SK-N-SH (cell line): Measurements from ENCODE around the gene ANKRD40. TPM values are rescaled to one million over a fixed set of nuclear protein-coding genes. Genes with fewer than 3 reads are reported as not detected.

ENCODE experiments used
- CTCF ChIA-PET: fragments of 300-600, 350-600 bp; formaldehyde crosslinking; extraction: SDS; loops from one replicate; lab custom pipeline; 2021; lab: Yijun Ruan, JAX
- POLR2A ChIA-PET: fragments of 350-600 bp; sonication (Branson Sonifier 250); formaldehyde crosslinking; extraction: SDS; loops from one replicate; lab custom pipeline; 2020; ENCODE audit warnings: antibody characterized with exemption, inconsistent platforms; lab: Yijun Ruan, JAX
- DNase-seq: peaks from one replicate; pipeline ENCODE4 v3.0.0; 2012
- H2AFZ ChIP-seq: fragments of 200-600 bp; sonication (generic); 2 replicates; pipeline ENCODE4 v1.8.1; 2016; ENCODE audit warnings: antibody characterized with exemption, mild to moderate bottlenecking, low read depth
- H3F3A ChIP-seq: fragments of 200-600 bp; sonication (generic); replicated peaks from 2 replicates; pipeline ENCODE3; 2016; ENCODE audit warnings: antibody characterized with exemption, mild to moderate bottlenecking; ENCODE audit not compliant: insufficient read depth
- H3K27ac ChIP-seq, 2 experiments: fragments of 200-500 bp in 1 of 2; fragments of 200-600 bp in 1 of 2; sonication (Bioruptor generic) in 1 of 2; sonication (generic), shearing (Covaris generic) in 1 of 2; 2 replicates each; pipeline versions ENCODE4 v1.5.1 to v1.6.1; 2014 to 2016; ENCODE audit warnings: low read depth in 2 of 2, inconsistent platforms in 1 of 2, low read length in 1 of 2, mild to moderate bottlenecking in 1 of 2, mixed read lengths in 1 of 2
- H3K27me3 ChIP-seq: fragments of 200-600 bp; sonication (generic), shearing (Covaris generic); 2 replicates; pipeline ENCODE4 v1.6.1; 2016; ENCODE audit warnings: mixed run types; ENCODE audit not compliant: insufficient read depth
- H3K36me3 ChIP-seq, 2 experiments: fragments of 200-500 bp in 1 of 2; fragments of 200-600 bp in 1 of 2; sonication (Bioruptor generic) in 1 of 2; sonication (generic) in 1 of 2; replicated peaks in 1 of 2; 2 replicates each; pipeline versions ENCODE3 to v1.5.1; 2014 to 2016; ENCODE audit warnings: low read length in 1 of 2, mild to moderate bottlenecking in 1 of 2; ENCODE audit not compliant: insufficient read depth in 2 of 2, control insufficient read depth in 1 of 2
- H3K4me1 ChIP-seq, 2 experiments: fragments of 200-500 bp in 1 of 2; fragments of 200-600 bp in 1 of 2; sonication (Bioruptor generic) in 1 of 2; sonication (generic), shearing (Covaris generic) in 1 of 2; 2 replicates each; pipeline versions ENCODE4 v1.5.1 to v1.6.1; 2014 to 2016; ENCODE audit warnings: low read depth in 1 of 2, low read length in 1 of 2, mixed run types in 1 of 2; ENCODE audit not compliant: insufficient read depth in 2 of 2, control insufficient read depth in 1 of 2
- H3K4me2 ChIP-seq: fragments of 200-600 bp; sonication (generic), shearing (Covaris generic); 2 replicates; pipeline ENCODE4 v1.6.1; 2017; ENCODE audit warnings: mixed run types
- H3K4me3 ChIP-seq, 2 experiments: fragments of 200-500 bp in 1 of 2; fragments of 200-600 bp in 1 of 2; sonication (Bioruptor generic) in 1 of 2; sonication (generic), shearing (Covaris generic) in 1 of 2; 2 replicates each; pipeline versions ENCODE4 v1.5.1 to v1.8.1; 2014 to 2016; ENCODE audit warnings: low read depth in 2 of 2, inconsistent platforms in 1 of 2, low read length in 1 of 2, mild to moderate bottlenecking in 1 of 2, mixed read lengths in 1 of 2, moderate library complexity in 1 of 2
- H3K79me2 ChIP-seq: fragments of 200-600 bp; sonication (generic); 2 replicates; pipeline ENCODE4 v1.8.1; 2017; ENCODE audit warnings: mild to moderate bottlenecking; ENCODE audit not compliant: insufficient read depth
- H3K9ac ChIP-seq: fragments of 200-600 bp; sonication (generic); 2 replicates; pipeline ENCODE4 v1.6.1; 2017; ENCODE audit warnings: mixed run types
- H3K9me2 ChIP-seq: fragments of 200-600 bp; sonication (generic); 2 replicates; pipeline ENCODE4 v1.6.1; 2017; ENCODE audit warnings: mixed run types
- H3K9me3 ChIP-seq: fragments of 200-600 bp; sonication (generic); 2 replicates; pipeline ENCODE4 v1.6.1; 2017; ENCODE audit warnings: mixed run types, mild to moderate bottlenecking, moderate library complexity
- H4K20me1 ChIP-seq: fragments of 200-600 bp; sonication (generic); 2 replicates; pipeline ENCODE4 v1.6.1; 2017; ENCODE audit warnings: mild to moderate bottlenecking, mixed run types; ENCODE audit not compliant: insufficient read depth
- CHD2 ChIP-seq: fragments of 150-350 bp; IDR thresholded peaks from 2 replicates; pipeline ENCODE4 v1.6.1; 2018; ENCODE audit warnings: low read length; ENCODE audit not compliant: partially characterized antibody
- ELF1 ChIP-seq: IDR thresholded peaks from 2 replicates; pipeline ENCODE4 v1.4.0; 2012
- EP300 ChIP-seq, 2 experiments: IDR thresholded peaks; 2 replicates each; pipeline versions ENCODE4 v1.4.0 to v1.6.1; 2012; ENCODE audit warnings: borderline replicate concordance in 1 of 2, low read depth in 1 of 2, low read length in 1 of 2
- EZH2phosphoT487 ChIP-seq: fragments of 200-600 bp; sonication (generic); IDR thresholded peaks from 2 replicates; pipeline ENCODE4 v1.6.1; 2017; ENCODE audit warnings: low read depth, mixed run types, mild to moderate bottlenecking, antibody characterized with exemption, moderate library complexity, borderline replicate concordance
- FOXJ3 ChIP-seq: sonication (generic); formaldehyde crosslinking; IDR thresholded peaks from 2 replicates; pipeline ENCODE4 v1.5.1; 2020; ENCODE audit warnings: mild to moderate bottlenecking, missing genetic modification reagents
- GABPA ChIP-seq: IDR thresholded peaks from 2 replicates; pipeline ENCODE4 v1.4.0; 2012; ENCODE audit warnings: low read depth, mild to moderate bottlenecking
- GATA2 ChIP-seq: sonication (generic); formaldehyde crosslinking; IDR thresholded peaks from 2 replicates; pipeline ENCODE4 v1.5.0; 2020; ENCODE audit warnings: mild to moderate bottlenecking, missing genetic modification reagents
- JUND ChIP-seq: IDR thresholded peaks from 2 replicates; pipeline ENCODE4 v1.4.0; 2012
- NRF1 ChIP-seq: IDR thresholded peaks from 2 replicates; pipeline ENCODE4 v1.6.1; 2012; ENCODE audit warnings: low read depth, mild to moderate bottlenecking, low read length
- WGBS: methylation state at CpG from one replicate; pipeline ENCODE4 v1.1.6; 2017; ENCODE audit warnings: low lambda C conversion rate; 5-methylcytosine and 5-hydroxymethylcytosine counted together
- polyA plus RNA-seq, 3 experiments: library from polyadenylated mRNA; depleted of rRNA; stranded (reverse); fragments of >200 nt; gene quantifications; 2 replicates each; pipeline ENCODE4 v1.2.3, GENCODE V29; 2012
- TF ChIP-seq, protein P1 (sequence below): IDR thresholded peaks from 2 replicates; pipeline ENCODE4 v1.4.0; 2012; ENCODE audit warnings: low read depth
- TF ChIP-seq, protein P2 (sequence below): IDR thresholded peaks from 2 replicates; pipeline ENCODE4 v1.6.1; 2012; ENCODE audit warnings: mild to moderate bottlenecking, low read depth, low read length, moderate library complexity
- TF ChIP-seq, protein P3 (sequence below): IDR thresholded peaks from 2 replicates; pipeline ENCODE4 v1.4.0; 2012; ENCODE audit warnings: low read depth, borderline replicate concordance
- TF ChIP-seq, protein P4 (sequence below): fragments of 200-600 bp; sonication (generic); IDR thresholded peaks from 2 replicates; pipeline ENCODE4 v1.6.1; 2017; ENCODE audit warnings: antibody characterized with exemption, mild to moderate bottlenecking, moderate library complexity

Gene ANKRD40
- polyA plus RNA-seq, 1 of the 3 experiments (the other 2 are of a cell fraction), result 33.6 TPM

DNA sequence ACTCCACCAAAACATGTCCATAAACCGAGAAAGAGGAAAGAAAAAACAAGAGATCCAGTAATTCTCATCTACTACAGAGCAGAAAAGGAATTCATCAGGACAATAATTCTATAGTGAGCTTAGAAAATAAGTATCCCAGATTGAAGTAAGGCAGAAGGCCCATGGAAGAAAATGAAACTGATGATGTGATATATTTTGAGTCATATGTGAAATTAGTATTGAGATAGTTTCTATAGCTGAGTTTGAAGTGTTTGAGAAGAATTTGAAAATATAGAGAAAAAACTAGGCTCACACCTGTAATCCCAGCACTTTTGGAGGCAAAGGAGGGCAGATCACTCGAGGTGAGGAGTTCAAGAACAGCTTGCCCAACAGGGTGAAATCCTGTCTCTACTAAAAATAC, 31.4 kb upstream of the ANKRD40 start:
- ChIA-PET POLR2A (no interaction called here), CTCF (interaction anchor here (1.5 kb wide), 1 partner anchor 44 kb away, joined by 6 read pairs; no protein-coding TSS in a partner anchor)
- Histone ChIP-seq H3K27me3 (no peaks in the 10 kb centered on the region), H4K20me1 (peaks cover 72% of the 10 kb centered on the region), H3K4me1 (no peaks in the 10 kb centered on the region; a peak in 2 of 4 replicates), H3K9me2 (no peaks in the 10 kb centered on the region), H3K9ac (no peak overlapping the region), H3K4me3 (no peak overlapping the region), H3K79me2 (peaks cover 84% of the 10 kb centered on the region), H3K9me3 (no peaks in the 10 kb centered on the region), H3K4me2 (no peak overlapping the region), H2AFZ (no peak overlapping the region), H3F3A (peaks cover 24% of the 10 kb centered on the region), H3K27ac (no peak overlapping the region), H3K36me3 (peaks cover 68 to 70% of the 10 kb centered on the region in 2 experiments)
- DNase-seq, result no peak
- TF ChIP-seq FOXJ3 (CRISPR knock-in tag) (no peak), JUND (no peak), EZH2phosphoT487 (no peak), NRF1 (no peak), EP300 (IDR thresholded peaks at IDR 0.05; ENCODE audit: borderline replicate concordance in 1 of 2, low read depth in 1 of 2, low read length in 1 of 2) (no peak)
- TF ChIP-seq, protein P1, sequence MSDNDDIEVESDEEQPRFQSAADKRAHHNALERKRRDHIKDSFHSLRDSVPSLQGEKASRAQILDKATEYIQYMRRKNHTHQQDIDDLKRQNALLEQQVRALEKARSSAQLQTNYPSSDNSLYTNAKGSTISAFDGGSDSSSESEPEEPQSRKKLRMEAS, result no peak
- TF ChIP-seq, protein P2, sequence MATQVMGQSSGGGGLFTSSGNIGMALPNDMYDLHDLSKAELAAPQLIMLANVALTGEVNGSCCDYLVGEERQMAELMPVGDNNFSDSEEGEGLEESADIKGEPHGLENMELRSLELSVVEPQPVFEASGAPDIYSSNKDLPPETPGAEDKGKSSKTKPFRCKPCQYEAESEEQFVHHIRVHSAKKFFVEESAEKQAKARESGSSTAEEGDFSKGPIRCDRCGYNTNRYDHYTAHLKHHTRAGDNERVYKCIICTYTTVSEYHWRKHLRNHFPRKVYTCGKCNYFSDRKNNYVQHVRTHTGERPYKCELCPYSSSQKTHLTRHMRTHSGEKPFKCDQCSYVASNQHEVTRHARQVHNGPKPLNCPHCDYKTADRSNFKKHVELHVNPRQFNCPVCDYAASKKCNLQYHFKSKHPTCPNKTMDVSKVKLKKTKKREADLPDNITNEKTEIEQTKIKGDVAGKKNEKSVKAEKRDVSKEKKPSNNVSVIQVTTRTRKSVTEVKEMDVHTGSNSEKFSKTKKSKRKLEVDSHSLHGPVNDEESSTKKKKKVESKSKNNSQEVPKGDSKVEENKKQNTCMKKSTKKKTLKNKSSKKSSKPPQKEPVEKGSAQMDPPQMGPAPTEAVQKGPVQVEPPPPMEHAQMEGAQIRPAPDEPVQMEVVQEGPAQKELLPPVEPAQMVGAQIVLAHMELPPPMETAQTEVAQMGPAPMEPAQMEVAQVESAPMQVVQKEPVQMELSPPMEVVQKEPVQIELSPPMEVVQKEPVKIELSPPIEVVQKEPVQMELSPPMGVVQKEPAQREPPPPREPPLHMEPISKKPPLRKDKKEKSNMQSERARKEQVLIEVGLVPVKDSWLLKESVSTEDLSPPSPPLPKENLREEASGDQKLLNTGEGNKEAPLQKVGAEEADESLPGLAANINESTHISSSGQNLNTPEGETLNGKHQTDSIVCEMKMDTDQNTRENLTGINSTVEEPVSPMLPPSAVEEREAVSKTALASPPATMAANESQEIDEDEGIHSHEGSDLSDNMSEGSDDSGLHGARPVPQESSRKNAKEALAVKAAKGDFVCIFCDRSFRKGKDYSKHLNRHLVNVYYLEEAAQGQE, result no peak
- WGBS, result 84% methylated on average over 2 of the region's 2 CpGs

DNA sequence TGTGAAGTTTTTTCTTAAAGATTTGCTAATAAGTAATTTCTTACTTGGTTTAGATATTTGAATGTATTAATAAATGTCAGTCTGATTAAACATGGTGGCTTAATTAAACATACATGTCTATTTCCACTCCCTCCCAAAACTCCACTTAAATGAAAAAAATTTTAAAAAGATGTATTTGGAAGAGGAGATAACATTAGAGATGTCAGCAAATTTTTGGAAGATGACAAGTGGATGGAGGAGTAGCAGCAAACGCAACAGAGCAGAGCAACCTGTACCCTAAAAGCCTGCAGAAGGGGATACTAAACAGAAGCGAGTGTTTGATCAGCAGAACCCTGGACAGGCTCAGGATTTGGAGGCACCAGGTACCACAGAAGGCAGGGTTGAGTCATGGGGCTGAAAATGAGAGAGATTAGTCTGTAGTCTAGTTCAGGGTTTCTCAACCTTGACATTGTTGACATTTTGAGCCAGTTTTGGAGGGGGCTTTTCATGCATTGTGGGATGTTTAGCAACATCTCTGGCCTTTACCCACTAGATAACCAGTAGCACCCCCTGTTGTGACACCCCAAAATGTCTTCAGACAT, 29.5 kb upstream of the ANKRD40 start:
- ChIA-PET CTCF (no interaction called here), POLR2A (no interaction called here)
- no peaks in the 10 kb centered on the region for H3K27me3 ChIP-seq
- H3K9me3 ChIP-seq, result no peaks in the 10 kb centered on the region
- no peak overlapping the region for H2AFZ ChIP-seq
- H3K4me2 ChIP-seq, result no peak overlapping the region
- no peak overlapping the region for H3K27ac ChIP-seq
- peaks cover 100% of the 10 kb centered on the region for H3K79me2 ChIP-seq
- H3K36me3 ChIP-seq, result peaks cover 54% of the 10 kb centered on the region in 2 experiments
- peaks cover 14% of the 10 kb centered on the region for H3F3A ChIP-seq
- H4K20me1 ChIP-seq, result peaks cover 91% of the 10 kb centered on the region
- TF ChIP-seq EP300 (IDR thresholded peaks at IDR 0.05; ENCODE audit: borderline replicate concordance in 1 of 2, low read depth in 1 of 2, low read length in 1 of 2) (no peak), GATA2 (CRISPR knock-in tag) (no peak), ELF1 (no peak), GABPA (no peak), CHD2 (no peak)
- TF ChIP-seq, protein P3, sequence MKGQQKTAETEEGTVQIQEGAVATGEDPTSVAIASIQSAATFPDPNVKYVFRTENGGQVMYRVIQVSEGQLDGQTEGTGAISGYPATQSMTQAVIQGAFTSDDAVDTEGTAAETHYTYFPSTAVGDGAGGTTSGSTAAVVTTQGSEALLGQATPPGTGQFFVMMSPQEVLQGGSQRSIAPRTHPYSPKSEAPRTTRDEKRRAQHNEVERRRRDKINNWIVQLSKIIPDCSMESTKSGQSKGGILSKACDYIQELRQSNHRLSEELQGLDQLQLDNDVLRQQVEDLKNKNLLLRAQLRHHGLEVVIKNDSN, result no peak
- TF ChIP-seq, protein P4, sequence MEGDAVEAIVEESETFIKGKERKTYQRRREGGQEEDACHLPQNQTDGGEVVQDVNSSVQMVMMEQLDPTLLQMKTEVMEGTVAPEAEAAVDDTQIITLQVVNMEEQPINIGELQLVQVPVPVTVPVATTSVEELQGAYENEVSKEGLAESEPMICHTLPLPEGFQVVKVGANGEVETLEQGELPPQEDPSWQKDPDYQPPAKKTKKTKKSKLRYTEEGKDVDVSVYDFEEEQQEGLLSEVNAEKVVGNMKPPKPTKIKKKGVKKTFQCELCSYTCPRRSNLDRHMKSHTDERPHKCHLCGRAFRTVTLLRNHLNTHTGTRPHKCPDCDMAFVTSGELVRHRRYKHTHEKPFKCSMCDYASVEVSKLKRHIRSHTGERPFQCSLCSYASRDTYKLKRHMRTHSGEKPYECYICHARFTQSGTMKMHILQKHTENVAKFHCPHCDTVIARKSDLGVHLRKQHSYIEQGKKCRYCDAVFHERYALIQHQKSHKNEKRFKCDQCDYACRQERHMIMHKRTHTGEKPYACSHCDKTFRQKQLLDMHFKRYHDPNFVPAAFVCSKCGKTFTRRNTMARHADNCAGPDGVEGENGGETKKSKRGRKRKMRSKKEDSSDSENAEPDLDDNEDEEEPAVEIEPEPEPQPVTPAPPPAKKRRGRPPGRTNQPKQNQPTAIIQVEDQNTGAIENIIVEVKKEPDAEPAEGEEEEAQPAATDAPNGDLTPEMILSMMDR, result no peak
- no peaks in the 10 kb centered on the region for H3K9me2 ChIP-seq
- WGBS, result 96% methylated on average over 2 of the region's 2 CpGs
- no peak overlapping the region for H3K4me3 ChIP-seq
- no peaks in the 10 kb centered on the region; a peak in 2 of 4 replicates for H3K4me1 ChIP-seq
- no peak for DNase-seq
- no peak overlapping the region for H3K9ac ChIP-seq
